ENCODE data around the gene FAM25C. TPM values are rescaled to one million over a fixed set of nuclear protein-coding genes. Genes with fewer than 3 reads are reported as not detected.
A peak's percentile ranks its signal among the peaks of the same experiment; 100 is the strongest.
"Not testable (repeated sequence)": the region's sequence is repeated elsewhere in the genome, so short reads cannot be mapped to it uniquely, and the experiment has no call there.

Gene FAM25C
- total and polyA plus RNA-seq, 4 experiments from 2014 or later, result not detected

- H3K4me3 Mint-ChIP-seq; H3K36me3 Mint-ChIP-seq; H3K4me1 Mint-ChIP-seq; CTCF ChIA-PET (ENCODE audit: partially characterized antibody); H3K4me3 ChIP-seq (ENCODE audit: low read length in 2 of 2); DNase-seq; H3K27ac ChIP-seq (ENCODE audit: low read depth, low read length); H3K4me1 ChIP-seq (ENCODE audit: insufficient read depth, low read length); H3K9me3 Mint-ChIP-seq; H3K27me3 ChIP-seq (ENCODE audit: insufficient read depth, low read length); H3K36me3 ChIP-seq (ENCODE audit: insufficient read depth, low read length); POLR2A ChIA-PET (ENCODE audit: partially characterized antibody); H3K27ac Mint-ChIP-seq; H3K9me3 ChIP-seq (ENCODE audit: control insufficient read depth in 1 of 2, low read length in 2 of 2); H3K27me3 Mint-ChIP-seq; intact Hi-C loops (cut with micrococcal nuclease): not testable (repeated sequence)
These were observed 28.0 kb downstream of the FAM25C start for GRCh38 chr10:47971598-47971997.

GRCh38 chr10:47970047-47970446, 29.5 kb downstream of the FAM25C start:
- CTCF ChIA-PET (ENCODE audit: partially characterized antibody); H3K27ac Mint-ChIP-seq; POLR2A ChIA-PET (ENCODE audit: partially characterized antibody); H3K4me1 ChIP-seq (ENCODE audit: insufficient read depth, low read length); H3K36me3 ChIP-seq (ENCODE audit: insufficient read depth, low read length); H3K9me3 Mint-ChIP-seq; H3K9me3 ChIP-seq (ENCODE audit: control insufficient read depth in 1 of 2, low read length in 2 of 2); H3K27me3 ChIP-seq (ENCODE audit: insufficient read depth, low read length); H3K27ac ChIP-seq (ENCODE audit: low read depth, low read length); H3K36me3 Mint-ChIP-seq; DNase-seq; H3K4me1 Mint-ChIP-seq; H3K4me3 Mint-ChIP-seq; intact Hi-C loops (cut with micrococcal nuclease); H3K27me3 Mint-ChIP-seq; H3K4me3 ChIP-seq (ENCODE audit: low read length in 2 of 2): not testable (repeated sequence)

- H3K9me3 Mint-ChIP-seq; POLR2A ChIA-PET (ENCODE audit: partially characterized antibody); H3K4me3 Mint-ChIP-seq; H3K27ac Mint-ChIP-seq; DNase-seq; H3K27me3 ChIP-seq (ENCODE audit: insufficient read depth, low read length); H3K4me3 ChIP-seq (ENCODE audit: low read length in 2 of 2); CTCF ChIA-PET (ENCODE audit: partially characterized antibody); H3K36me3 ChIP-seq (ENCODE audit: insufficient read depth, low read length); H3K4me1 ChIP-seq (ENCODE audit: insufficient read depth, low read length); H3K36me3 Mint-ChIP-seq; H3K4me1 Mint-ChIP-seq; intact Hi-C loops (cut with micrococcal nuclease); H3K9me3 ChIP-seq (ENCODE audit: control insufficient read depth in 1 of 2, low read length in 2 of 2); H3K27me3 Mint-ChIP-seq; H3K27ac ChIP-seq (ENCODE audit: low read depth, low read length): not testable (repeated sequence)
These were observed 30.6 kb downstream of the FAM25C start for GRCh38 chr10:47968988-47969387.

GRCh38 chr10:47964280-47965063, 35.1 kb downstream of the FAM25C start:
- H3K9me3 ChIP-seq (ENCODE audit: control insufficient read depth in 1 of 2, low read length in 2 of 2); H3K4me1 ChIP-seq (ENCODE audit: insufficient read depth, low read length); H3K27me3 Mint-ChIP-seq; H3K4me1 Mint-ChIP-seq; H3K9me3 Mint-ChIP-seq; H3K4me3 Mint-ChIP-seq; DNase-seq; H3K36me3 Mint-ChIP-seq; POLR2A ChIA-PET (ENCODE audit: partially characterized antibody); CTCF ChIA-PET (ENCODE audit: partially characterized antibody); intact Hi-C loops (cut with micrococcal nuclease); H3K27me3 ChIP-seq (ENCODE audit: insufficient read depth, low read length); H3K27ac Mint-ChIP-seq; H3K27ac ChIP-seq (ENCODE audit: low read depth, low read length); H3K36me3 ChIP-seq (ENCODE audit: insufficient read depth, low read length); H3K4me3 ChIP-seq (ENCODE audit: low read length in 2 of 2): not testable (repeated sequence)

- POLR2A ChIA-PET (ENCODE audit: partially characterized antibody); H3K4me3 ChIP-seq (ENCODE audit: low read length in 2 of 2); H3K27ac Mint-ChIP-seq; H3K27me3 Mint-ChIP-seq; CTCF ChIA-PET (ENCODE audit: partially characterized antibody); H3K9me3 Mint-ChIP-seq; H3K36me3 ChIP-seq (ENCODE audit: insufficient read depth, low read length); DNase-seq; H3K4me1 ChIP-seq (ENCODE audit: insufficient read depth, low read length); H3K36me3 Mint-ChIP-seq; intact Hi-C loops (cut with micrococcal nuclease); H3K27me3 ChIP-seq (ENCODE audit: insufficient read depth, low read length); H3K9me3 ChIP-seq (ENCODE audit: control insufficient read depth in 1 of 2, low read length in 2 of 2); H3K27ac ChIP-seq (ENCODE audit: low read depth, low read length); H3K4me3 Mint-ChIP-seq; H3K4me1 Mint-ChIP-seq: not testable (repeated sequence)
These were observed 36.8 kb downstream of the FAM25C start for GRCh38 chr10:47962785-47963184.

GRCh38 chr10:47960699-47961098, 38.9 kb downstream of the FAM25C start:
- H3K27me3 Mint-ChIP-seq; H3K4me3 ChIP-seq (ENCODE audit: low read length in 2 of 2); H3K9me3 ChIP-seq (ENCODE audit: control insufficient read depth in 1 of 2, low read length in 2 of 2); H3K4me3 Mint-ChIP-seq; DNase-seq; H3K36me3 ChIP-seq (ENCODE audit: insufficient read depth, low read length); H3K4me1 ChIP-seq (ENCODE audit: insufficient read depth, low read length); intact Hi-C loops (cut with micrococcal nuclease); H3K27me3 ChIP-seq (ENCODE audit: insufficient read depth, low read length); H3K4me1 Mint-ChIP-seq; H3K36me3 Mint-ChIP-seq; POLR2A ChIA-PET (ENCODE audit: partially characterized antibody); H3K27ac ChIP-seq (ENCODE audit: low read depth, low read length); CTCF ChIA-PET (ENCODE audit: partially characterized antibody); H3K27ac Mint-ChIP-seq; H3K9me3 Mint-ChIP-seq: not testable (repeated sequence)

GRCh38 chr10:47959677-47960076, 39.9 kb downstream of the FAM25C start:
- H3K4me1 ChIP-seq (ENCODE audit: insufficient read depth, low read length); H3K4me3 ChIP-seq (ENCODE audit: low read length in 2 of 2); H3K4me3 Mint-ChIP-seq; POLR2A ChIA-PET (ENCODE audit: partially characterized antibody); H3K9me3 Mint-ChIP-seq; H3K9me3 ChIP-seq (ENCODE audit: control insufficient read depth in 1 of 2, low read length in 2 of 2); intact Hi-C loops (cut with micrococcal nuclease); H3K27me3 Mint-ChIP-seq; CTCF ChIA-PET (ENCODE audit: partially characterized antibody); H3K4me1 Mint-ChIP-seq; DNase-seq; H3K27ac ChIP-seq (ENCODE audit: low read depth, low read length); H3K36me3 Mint-ChIP-seq; H3K27ac Mint-ChIP-seq; H3K36me3 ChIP-seq (ENCODE audit: insufficient read depth, low read length); H3K27me3 ChIP-seq (ENCODE audit: insufficient read depth, low read length): not testable (repeated sequence)

- CTCF ChIA-PET (ENCODE audit: partially characterized antibody); H3K4me3 ChIP-seq (ENCODE audit: low read length in 2 of 2); H3K4me1 Mint-ChIP-seq; H3K36me3 Mint-ChIP-seq; H3K27me3 Mint-ChIP-seq; H3K27ac Mint-ChIP-seq; H3K27ac ChIP-seq (ENCODE audit: low read depth, low read length); H3K9me3 ChIP-seq (ENCODE audit: control insufficient read depth in 1 of 2, low read length in 2 of 2); H3K4me1 ChIP-seq (ENCODE audit: insufficient read depth, low read length); H3K36me3 ChIP-seq (ENCODE audit: insufficient read depth, low read length); intact Hi-C loops (cut with micrococcal nuclease); POLR2A ChIA-PET (ENCODE audit: partially characterized antibody); H3K4me3 Mint-ChIP-seq; H3K9me3 Mint-ChIP-seq; H3K27me3 ChIP-seq (ENCODE audit: insufficient read depth, low read length): not testable (repeated sequence)
- peak in 1 of 5 donors; percentile 27 for DNase-seq
These were observed 42.4 kb downstream of the FAM25C start for GRCh38 chr10:47957158-47957557.

All from CD4-positive, alpha-beta memory T cell (primary cell).